GM18499 (cell line): ENCODE data around the gene CYTH4.

Experiments
- ATAC-seq: cut with Tn5 transposase; IDR thresholded peaks from one replicate; pipeline ENCODE4 v1.9.1; 2021; ENCODE audit warnings: moderate number of reproducible peaks; ENCODE audit not compliant: insufficient read depth, unreplicated experiment

CYTH4 gene

DNA sequence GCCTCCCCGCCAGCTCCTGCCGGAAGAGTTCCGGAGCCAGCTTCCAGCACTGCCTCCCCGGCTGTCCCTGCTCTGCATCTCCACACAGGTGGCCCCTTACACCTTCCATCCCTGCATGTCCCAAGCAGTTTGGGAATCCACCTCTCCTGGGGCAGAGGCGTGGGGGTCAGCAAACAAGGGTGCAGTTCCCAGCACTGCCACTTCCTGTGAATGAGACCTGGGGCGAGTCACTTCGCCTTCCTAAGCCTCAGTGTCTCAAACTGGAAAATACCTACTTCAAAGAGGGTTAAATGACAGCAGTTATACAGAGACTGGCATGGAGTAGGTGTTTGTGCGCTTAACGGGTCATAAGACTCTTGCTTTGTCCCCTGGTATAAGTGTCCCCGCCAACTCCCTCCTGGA, 5.2 kb downstream of the CYTH4 start:
- no peak for ATAC-seq

DNA sequence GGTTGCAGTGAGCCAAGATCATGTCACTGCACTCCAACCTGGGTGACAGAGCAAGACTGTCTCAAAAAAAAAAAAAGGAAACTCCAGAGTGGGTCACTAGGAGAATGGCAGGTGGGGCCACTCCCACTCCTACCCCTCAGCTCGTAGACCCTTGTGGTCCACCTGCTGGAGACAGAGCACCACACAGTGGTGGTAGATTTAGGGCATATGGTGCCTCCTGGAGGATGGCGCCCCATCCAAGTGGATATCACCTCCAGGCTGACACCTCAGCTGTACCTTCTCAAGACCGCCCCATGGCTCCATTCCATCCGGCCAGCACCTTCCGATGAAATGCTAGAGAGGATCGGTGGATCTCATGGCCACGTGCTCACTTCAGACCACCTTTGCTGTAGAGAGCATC, 6.2 kb downstream of the CYTH4 start:
- ATAC-seq, result no peak

DNA sequence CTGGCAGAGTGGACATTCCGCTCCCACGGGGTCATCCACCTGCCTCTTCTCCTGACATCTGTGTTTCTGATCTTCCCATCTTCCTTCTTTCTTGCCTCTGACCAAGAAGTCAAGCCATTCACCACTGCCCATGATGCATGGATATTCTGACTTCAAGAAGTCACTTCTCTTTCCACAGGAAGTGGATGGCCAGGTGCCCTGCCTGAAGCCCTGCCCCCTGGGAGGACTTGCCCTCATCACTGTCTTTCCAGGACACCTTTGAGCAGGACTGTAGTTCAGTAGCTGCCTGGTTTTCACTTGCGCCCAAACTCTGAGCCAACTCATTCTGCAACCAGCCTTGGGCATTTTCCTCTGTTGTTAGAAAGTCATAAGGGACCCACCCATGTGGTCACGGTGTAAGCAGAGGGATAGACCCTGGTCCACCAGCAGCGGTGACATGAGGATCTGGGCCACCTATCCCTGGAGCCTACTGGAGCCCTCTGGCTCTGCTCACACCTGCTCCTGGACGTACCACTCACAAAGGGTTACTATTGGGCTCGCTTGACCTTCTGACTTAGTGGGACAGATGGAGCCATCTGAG, 6.9 kb downstream of the CYTH4 start:
- no peak for ATAC-seq

DNA sequence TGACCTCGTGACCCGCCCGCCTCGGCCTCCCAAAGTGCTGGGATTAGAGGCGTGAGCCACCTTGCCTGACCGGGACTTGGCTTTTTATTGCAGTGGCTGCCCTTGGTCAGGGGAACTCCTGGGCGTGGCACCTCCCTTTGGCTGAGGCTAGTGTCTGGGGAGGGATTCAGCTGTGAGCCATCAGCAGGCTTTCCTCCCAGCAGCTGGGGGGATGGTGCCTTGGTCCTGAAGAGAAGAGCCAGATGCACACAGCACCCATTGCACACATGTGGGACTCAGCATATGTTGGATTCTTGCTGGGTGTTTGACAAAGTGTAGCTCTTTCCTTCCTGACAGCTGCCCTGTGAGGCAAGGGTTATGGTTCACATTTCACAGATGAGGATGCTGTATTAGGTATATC, 8.4 kb downstream of the CYTH4 start:
- no peak for ATAC-seq

DNA sequence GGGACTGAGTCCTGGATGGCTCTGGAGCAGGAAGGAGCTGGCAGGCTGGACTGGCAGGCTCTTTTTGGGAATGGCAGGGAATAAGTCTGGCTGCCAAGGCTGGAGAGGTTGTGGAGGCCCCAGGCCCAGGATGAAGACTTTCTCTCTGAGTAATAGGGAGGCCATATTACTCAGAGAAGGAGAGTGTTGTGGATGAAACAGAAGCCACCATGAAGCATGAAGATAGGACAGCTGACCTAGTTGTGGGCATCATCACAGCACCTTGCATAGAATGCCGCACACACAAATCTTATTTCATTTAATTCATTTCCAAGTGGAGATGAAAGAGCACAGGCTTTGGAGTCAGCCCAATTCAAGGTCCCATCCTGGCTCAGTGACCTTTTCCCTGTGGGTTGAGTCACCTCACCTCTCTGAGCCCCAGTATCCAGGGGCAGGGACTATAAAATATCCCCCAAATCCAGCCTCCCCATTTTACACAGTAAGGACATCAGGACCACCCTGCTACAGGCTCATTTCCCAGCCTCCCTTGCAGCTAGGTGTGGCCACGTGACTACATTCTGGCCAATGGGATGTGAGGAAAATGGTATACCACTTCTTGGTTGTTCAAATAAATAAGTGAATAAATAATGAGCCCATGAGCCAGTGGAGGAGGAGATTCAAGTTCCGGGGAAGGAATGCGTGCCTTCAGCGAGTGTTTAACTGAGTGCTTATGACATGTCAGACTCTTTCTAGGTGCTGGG, 9.4 kb downstream of the CYTH4 start:
- no peak for ATAC-seq

DNA sequence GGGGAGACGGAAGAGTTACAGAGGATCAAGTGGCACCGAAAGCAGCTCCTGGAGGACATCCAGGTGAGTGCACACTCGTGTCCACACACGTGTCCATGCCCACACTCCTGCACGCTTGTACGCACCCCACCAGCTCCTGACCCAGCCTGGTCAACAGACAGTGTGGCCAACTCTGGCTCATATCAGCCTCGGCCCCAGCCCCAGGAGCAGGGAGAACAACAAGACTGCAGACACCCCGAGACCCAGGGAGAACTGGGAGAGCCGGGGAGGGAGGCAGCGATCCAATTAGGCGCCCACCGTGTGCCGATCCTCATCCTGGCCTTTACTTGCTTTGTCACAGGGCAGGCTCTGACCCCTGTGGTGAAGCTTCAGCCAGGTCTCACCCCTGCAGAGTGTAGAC, 10.3 kb downstream of the CYTH4 start:
- ATAC-seq, result no peak

DNA sequence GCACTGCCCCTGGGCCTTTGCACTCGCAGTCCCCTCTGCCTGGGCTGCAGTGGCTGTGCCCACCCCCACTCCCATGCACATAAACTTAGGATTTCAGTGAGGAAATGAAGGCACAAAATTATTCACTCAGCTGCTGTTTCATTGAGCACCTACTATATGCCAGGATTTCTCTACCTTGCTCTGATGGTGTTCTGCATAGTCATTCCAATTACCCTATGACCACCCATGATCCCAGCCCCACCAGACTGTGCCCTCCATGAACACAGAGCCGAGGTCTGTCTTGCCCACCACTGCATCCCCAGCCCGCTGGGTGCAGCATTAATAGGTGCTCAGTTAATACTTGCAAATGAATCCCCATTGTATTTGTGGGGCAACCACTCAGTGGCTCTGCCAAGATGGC, 10.9 kb downstream of the CYTH4 start:
- no peak for ATAC-seq

DNA sequence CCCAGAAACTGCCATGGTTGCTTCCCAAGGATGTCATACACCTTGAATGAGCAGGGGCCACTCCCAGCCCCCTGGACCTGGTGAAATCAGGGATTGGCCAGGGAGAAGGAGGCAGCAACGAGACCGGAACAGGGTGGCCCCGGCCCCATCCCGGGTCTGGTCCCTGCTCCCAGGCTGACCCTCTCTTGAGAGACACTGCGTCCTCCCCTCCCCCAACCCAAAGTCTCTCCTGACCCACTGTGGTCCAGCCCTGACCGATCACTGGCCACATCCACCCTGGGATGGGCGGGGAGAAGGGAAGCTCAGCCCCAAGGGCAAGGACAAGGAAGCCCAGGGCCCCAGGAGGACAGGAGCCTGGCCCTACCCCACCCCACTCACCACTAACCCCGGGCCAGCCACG, 12.4 kb downstream of the CYTH4 start:
- no peak for ATAC-seq

DNA sequence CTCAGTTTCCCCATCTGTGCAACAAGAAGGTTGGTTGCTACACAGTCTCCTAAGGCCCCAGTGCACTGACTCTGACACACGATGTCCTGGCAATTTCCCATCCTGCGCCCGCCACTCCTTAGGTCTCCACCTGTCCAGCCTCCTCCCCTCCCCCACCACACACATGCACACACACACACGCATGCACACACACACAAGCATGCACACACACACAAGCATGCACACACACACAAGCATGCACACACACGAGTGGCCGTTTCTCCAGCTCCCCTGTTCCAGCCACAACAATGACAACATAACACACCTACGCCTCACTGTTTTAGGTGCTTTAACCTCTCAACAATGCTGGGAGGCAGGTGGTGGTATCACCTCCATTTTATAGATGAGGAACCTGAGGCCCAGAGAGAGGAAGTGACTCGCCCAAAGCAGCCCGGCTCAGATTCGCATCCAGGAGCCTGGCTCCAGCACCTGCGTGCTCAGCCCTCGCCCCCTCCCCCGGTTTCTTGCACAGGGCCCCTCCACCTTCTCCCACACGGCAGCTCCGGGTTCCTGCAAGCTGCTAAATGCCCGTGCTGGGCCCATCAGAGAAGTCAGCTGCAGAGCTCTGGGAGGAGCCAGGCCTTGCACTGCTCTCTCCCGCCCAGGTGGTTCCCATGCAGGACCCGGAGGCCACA, 13.0 kb downstream of the CYTH4 start:
- no peak for ATAC-seq

DNA sequence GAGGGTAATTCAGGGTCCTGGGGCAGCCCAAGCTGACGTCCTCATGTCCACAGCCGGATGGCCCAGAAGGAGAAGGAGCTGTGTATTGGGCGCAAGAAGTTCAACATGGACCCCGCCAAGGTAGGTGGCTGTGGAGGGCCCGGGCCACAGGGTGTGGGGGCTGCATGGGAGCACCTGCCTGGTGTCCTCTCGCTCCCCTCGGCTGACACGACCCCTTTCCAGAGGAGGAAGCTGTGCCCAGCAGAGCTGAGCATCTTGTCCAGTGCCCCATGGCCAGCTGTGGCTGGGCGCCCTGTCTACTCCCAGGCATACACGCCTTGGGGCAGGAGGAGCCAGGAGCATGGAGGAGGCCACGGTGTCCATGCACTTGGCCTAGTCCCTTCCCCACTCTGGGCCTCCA, 13.6 kb downstream of the CYTH4 start:
- ATAC-seq, result no peak

DNA sequence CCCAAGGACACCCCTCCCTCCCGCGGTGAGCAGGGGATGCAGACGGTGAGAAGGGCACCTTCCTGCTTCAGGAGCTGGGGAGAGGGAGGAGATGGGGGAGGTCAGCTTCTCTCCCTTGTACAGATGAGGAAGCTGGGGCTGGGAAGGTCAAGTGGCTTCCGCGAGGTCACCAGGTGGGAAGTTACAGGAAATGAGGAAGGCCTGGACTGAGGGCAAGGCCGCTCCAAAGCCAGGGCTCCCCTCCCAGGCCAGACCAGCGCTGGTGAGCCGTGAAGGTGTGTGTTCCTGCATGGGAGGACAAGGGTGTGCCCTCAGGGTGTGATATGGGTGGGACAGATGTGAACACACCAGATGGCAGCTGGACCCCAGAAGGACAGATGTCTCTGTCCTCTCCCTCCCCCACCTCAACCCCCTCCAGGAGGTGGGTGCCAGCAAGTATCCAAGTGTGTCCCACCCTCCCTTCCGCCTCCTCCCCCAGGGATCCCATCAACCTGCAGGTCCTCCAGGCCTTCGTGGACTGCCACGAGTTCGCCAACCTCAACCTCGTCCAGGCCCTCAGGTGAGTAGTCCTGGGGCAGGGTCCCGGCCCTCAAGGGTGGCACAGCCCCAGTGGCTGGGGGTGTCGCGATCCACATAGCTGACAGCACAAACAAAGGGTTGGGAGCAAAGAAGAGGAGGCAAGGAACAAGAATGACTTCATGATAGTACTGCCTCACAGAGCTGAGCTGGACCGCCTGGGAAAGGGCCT, 16.6 kb downstream of the CYTH4 start:
- no peak for ATAC-seq

DNA sequence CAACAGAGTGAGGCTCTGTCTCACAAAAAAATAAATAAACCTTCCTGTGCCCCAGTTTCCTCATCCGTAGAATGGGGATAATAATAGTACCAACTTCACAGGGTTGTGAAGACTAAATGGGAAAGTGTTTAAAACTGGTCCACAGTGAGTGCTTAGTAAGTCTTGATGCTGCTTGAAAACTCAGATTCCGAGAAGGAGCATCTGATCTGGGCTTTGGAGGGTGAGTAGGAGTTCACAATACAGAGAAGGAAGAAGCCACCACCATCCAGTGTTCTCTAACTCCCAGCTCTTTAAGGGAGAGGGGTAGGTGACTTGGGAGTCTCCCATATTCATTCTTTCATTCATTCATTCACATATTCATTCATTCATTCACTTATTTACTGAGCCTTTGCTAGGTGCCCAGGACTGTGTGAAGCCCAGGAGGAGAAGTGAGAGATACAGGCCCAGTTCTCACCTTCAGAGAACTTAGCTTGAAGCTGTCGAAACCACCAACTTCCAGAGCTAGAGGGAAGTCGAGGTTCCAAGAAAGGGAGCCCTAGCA, 17.7 kb downstream of the CYTH4 start:
- no peak for ATAC-seq

DNA sequence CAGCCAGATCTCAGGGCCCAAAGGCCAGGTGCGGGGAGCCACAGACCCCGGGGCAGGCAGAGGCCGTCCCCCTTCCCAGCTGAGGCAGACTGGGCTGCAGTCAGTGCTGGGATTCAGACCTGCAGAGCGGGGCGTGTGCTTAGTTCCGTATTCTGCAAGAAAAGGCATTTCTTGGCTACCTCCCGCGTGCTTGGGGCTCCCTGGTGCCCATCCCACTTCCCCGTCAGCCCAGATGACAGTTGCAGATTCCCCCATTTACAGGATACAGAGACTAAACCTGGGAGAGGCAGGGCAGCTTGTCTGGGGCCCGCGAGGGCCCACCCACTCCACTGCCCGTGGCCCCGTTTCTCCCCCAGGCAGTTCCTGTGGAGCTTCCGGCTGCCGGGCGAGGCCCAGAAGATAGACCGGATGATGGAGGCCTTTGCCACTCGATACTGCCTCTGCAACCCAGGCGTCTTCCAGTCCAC, 18.3 kb downstream of the CYTH4 start:
- ATAC-seq, result no peak

DNA sequence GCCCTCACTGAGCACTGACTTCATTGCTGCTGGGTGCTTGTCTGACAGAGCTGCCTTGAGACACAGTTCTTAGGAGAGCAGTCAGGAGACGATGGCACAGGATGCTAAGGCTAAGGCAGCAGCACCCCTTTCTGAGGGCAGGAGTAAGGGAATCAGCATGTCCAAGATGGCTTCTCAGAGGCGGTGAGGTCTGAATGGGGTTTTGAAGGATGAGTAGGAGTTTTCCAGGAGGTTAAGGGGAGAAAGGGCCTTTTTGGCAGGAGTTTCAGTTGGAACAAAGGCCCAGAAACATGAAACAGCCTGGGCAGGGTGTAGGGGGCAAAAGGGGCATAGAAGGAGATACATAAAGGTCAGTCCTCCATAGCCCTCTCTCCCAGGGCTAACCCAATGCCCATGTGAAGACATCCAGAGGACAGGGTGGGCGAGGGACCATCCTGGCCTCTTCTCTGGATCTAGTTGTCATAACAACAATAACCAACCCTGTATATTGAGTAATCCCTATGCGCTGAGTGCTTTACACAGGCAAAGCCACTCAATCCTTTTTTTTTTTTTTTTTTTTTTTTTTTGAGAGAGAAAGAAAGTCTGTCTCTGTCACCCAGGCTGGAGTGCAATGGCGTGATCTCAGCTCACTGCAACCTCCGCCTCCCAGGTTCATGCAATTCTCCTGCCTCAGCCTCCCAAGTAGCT, 19.0 kb downstream of the CYTH4 start:
- no peak for ATAC-seq

DNA sequence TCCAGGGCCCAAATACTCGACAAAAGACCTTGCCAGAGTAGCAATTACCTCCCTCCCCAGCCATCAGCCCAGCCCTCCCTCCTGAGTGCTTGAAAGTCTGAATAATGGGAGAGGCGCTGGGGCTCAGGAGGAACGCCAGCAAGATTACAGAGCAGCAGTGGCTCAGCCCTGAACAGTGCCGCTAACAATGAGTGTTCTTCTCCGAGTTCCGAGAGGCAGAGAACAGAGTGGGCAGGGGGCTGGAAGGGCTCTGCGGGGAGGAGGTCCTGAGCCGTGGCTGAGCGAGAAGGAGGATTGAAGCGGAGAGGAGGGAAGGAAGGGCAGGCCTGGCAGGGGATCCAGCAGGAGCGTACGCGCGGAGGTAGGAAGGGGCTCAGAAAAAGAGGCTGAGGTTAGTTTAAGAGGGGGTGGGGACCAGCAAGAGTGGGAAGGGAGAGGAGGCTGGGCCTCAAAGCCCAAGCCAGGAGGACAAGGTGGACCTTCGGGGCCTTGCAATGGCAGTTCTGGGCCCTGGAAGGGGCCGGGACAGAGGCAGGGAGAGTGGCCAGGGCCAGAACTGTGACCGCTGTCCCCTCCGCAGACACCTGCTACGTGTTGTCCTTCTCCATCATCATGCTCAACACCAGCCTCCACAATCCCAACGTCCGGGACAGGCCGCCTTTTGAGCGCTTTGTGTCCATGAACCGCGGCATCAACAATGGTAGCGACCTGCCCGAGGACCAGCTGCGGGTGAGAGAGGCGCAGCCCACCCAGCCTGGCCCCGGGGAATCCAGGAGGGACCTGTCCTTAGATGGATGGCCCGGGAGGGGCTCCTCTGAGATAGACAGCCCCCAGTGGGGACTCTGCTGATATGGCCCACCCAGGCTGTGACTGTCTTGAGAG, 20.6 kb downstream of the CYTH4 start:
- no peak for ATAC-seq

DNA sequence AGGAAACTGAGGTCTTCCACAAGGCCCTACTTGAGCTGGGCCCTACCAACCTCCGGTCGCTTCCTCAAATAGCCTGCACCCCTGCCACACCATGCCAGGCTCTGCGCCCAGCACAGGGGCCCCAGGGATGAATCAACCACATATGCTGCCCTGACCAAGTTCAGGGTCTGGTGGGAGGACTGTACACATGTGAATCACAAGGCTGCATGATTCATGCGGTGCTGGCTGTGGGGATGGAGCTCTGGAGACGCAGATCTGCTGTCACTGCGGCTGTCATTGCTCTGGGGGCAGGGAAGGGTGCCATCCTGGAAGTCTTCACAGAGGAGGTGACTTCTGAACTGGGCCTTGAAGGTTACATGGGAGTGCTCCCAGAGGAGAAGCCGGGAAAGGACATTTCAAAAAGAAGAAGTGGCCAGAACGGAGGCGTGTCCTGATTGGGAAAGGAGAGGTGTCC, 21.5 kb downstream of the CYTH4 start:
- no peak for ATAC-seq

DNA sequence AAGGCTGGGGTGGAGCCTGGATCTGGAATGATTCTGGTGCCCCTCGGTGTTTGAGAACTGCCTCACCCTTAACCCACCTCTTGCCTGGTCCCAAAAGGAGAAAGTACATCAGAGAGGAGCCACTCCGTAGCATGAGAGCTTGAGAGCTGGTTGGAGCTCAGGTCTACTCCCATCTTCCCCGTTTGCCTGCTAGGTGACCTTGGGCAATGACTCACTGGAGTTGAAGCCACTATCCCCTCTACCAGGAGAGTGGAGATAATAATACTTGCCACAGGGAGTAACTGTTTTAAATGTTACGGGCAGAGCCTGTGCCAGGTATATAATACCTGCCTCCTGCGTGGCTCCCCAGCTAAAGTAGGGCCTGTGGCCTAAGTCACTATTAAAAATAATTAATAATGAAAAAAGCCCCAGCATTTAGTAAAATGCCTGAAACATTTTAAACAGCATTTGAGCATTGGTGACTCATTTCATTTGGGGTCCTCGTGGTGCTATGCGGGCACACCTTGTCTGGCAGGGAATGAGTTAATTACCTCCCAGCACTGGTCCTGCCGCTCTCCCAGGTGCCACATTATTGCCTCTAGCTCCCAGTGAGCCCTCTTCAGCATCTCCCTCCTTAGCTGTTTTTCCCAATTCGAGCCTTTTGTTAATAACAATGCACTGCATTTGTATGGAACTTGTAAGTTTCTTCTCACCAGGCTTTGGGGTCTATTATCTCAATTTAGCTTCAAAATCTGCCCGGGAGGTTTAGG, 22.5 kb downstream of the CYTH4 start:
- no peak for ATAC-seq

DNA sequence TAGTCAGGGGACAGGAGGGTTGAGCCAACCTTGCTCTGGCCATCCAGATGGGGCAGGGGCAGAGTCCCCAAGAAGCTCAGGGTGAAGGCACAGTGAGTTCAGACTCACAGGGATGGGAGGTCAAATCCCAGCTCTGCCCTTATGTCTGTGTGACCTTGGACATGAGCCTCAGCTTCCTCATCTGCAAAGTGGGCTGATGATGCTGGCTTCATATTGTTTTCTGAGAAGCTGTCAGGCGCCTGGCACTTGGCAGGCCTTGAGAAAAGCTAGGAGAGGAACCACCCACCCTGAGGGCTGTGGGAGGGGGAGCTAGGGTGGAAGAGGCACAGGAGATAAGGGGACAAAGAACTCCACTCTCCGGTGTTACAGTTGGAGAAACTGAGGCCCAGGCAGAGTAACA, 23.6 kb downstream of the CYTH4 start:
- ATAC-seq, result no peak

DNA sequence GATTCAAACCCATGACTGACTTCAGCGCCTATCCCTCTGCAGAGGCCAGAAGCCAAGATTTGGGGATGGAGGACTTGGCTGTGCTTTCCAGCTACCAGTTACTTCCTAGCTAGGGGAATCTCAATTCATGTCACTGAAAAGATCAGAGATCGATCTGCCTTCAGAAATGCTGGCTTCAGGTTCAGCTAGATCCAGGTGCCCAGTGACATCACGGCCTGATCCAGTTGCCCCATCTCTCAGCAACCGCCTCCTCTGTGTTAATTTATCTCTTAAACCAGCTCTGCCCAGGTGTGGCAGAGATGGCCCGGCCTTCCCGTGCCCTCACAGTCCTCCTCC, 24.2 kb downstream of the CYTH4 start:
- ATAC-seq, result no peak
